ENCODE results near the gene CAVIN1.
"Not testable (repeated sequence)": the region's sequence is repeated elsewhere in the genome, so short reads cannot be mapped to it uniquely, and the experiment has no call there.

DNA sequence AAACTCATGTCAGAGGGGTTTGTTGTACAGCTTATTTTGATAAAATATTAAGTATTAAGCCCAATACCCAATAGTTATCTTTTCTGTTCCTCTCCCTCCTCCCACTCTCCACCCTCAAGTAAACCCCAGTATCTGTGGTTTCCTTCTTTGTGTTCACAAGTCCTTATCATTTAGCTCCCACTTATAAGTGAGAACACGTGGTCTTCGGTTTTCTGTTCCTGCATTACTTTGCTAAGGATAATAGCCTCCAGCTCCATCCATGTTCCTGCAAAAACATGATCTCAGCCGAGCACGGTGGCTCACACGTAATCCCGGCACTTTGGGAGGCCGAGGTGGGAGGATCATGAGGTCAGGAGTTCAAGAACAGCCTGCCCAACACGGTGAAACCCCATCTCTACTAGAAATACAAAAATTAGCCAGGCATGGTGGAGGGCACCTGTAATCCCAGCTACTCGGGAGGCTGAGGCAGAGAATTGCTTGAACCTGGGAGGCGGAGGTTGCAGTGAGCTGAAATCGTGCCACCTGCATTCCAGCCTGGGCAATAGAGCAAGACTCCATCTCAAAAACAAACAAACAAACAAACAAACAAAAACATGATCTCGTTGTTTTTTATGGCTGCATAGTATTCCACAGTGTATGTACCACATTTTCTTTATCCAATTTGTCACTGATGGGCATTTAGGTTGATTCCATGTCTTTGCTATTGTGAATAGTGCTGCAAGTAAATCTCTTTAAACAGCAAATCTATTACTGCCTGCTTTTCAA, 54.1 kb downstream of the CAVIN1 start:
- TF ChIP-seq, protein P1, sequence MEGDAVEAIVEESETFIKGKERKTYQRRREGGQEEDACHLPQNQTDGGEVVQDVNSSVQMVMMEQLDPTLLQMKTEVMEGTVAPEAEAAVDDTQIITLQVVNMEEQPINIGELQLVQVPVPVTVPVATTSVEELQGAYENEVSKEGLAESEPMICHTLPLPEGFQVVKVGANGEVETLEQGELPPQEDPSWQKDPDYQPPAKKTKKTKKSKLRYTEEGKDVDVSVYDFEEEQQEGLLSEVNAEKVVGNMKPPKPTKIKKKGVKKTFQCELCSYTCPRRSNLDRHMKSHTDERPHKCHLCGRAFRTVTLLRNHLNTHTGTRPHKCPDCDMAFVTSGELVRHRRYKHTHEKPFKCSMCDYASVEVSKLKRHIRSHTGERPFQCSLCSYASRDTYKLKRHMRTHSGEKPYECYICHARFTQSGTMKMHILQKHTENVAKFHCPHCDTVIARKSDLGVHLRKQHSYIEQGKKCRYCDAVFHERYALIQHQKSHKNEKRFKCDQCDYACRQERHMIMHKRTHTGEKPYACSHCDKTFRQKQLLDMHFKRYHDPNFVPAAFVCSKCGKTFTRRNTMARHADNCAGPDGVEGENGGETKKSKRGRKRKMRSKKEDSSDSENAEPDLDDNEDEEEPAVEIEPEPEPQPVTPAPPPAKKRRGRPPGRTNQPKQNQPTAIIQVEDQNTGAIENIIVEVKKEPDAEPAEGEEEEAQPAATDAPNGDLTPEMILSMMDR (IDR thresholded peaks at IDR 0.05), result not testable (repeated sequence)
- not testable (repeated sequence) for TF ChIP-seq POLR2A (IDR thresholded peaks at IDR 0.05)
